K562 (cell line): ENCODE measurements around the gene NINJ1. TPM values are rescaled to one million over a fixed set of nuclear protein-coding genes. Genes with fewer than 3 reads are reported as not detected.

Experiments used
- ARID4B ChIP-seq: sonication (generic); formaldehyde crosslinking; IDR thresholded peaks from 2 replicates; pipeline ENCODE4 v1.8.0; 2022; ENCODE audit warnings: mild to moderate bottlenecking, missing genetic modification reagents
- BHLHE40 ChIP-seq: IDR thresholded peaks from 2 replicates; pipeline ENCODE4 v1.6.1; 2011; ENCODE audit warnings: low read length, improper control_type of control experiment
- DPF2 ChIP-seq: fragments of 450-650 bp; IDR thresholded peaks from 2 replicates; pipeline ENCODE4 v1.6.1; 2016
- GTF2A2 ChIP-seq: IDR thresholded peaks from 2 replicates; pipeline ENCODE4 v1.6.1; 2016; ENCODE audit warnings: mild to moderate bottlenecking, missing genetic modification characterization, missing compliant biosample characterization
- MNT ChIP-seq, 2 experiments: fragments of 450-650 bp; conservative IDR thresholded peaks; 2 replicates each; pipeline ENCODE4 v1.6.1; 2017; ENCODE audit warnings: mild to moderate bottlenecking in 2 of 2, moderate library complexity in 2 of 2
- MXD1 ChIP-seq: fragments of 250-450 bp; sonication (Bioruptor Pico); IDR thresholded peaks from 2 replicates; pipeline ENCODE4 v1.8.0; 2021; ENCODE audit warnings: borderline replicate concordance, mild to moderate bottlenecking, moderate library complexity; ENCODE audit not compliant: poor library complexity, severe bottlenecking
- MYBL2 ChIP-seq, 2 experiments: fragments of 450-650 bp in 1 of 2; sonication (generic) in 1 of 2; formaldehyde crosslinking in 1 of 2; IDR thresholded peaks; 2 replicates each; pipeline versions ENCODE4 v1.6.1 to v1.8.1; 2017 to 2022; ENCODE audit warnings: borderline replicate concordance in 1 of 2, inconsistent platforms in 1 of 2, low read depth in 1 of 2, mild to moderate bottlenecking in 1 of 2, missing genetic modification reagents in 1 of 2, moderate library complexity in 1 of 2
- NFIC ChIP-seq: fragments of 450-650 bp; IDR thresholded peaks from 2 replicates; pipeline ENCODE4 v1.6.1; 2017; ENCODE audit warnings: mild to moderate bottlenecking, inconsistent platforms
- POLR2A ChIP-seq: fragments of 450-650 bp; conservative IDR thresholded peaks from 2 replicates; pipeline ENCODE4 v1.6.1; 2016
- PTRF ChIP-seq: fragments of 450-650 bp; IDR thresholded peaks from 2 replicates; pipeline ENCODE4 v1.6.1; 2016; ENCODE audit warnings: mild to moderate bottlenecking, missing genetic modification characterization, missing compliant biosample characterization
- RB1 ChIP-seq: fragments of 450-650 bp; IDR thresholded peaks from 2 replicates; pipeline ENCODE4 v1.6.1; 2017; ENCODE audit warnings: low read depth, mild to moderate bottlenecking
- SNIP1 ChIP-seq: fragments of 450-650 bp; IDR thresholded peaks from 2 replicates; pipeline ENCODE4 v1.7.1; 2017; ENCODE audit warnings: low read depth, mild to moderate bottlenecking
- STAG1 ChIP-seq: sonication (generic); formaldehyde crosslinking; IDR thresholded peaks from 2 replicates; pipeline ENCODE4 v1.5.0; 2020; ENCODE audit warnings: missing genetic modification reagents, borderline replicate concordance
- TCF3 ChIP-seq: sonication (generic); formaldehyde crosslinking; IDR thresholded peaks from 2 replicates; pipeline ENCODE4 v1.4.0; 2020; ENCODE audit warnings: mild to moderate bottlenecking, missing genetic modification reagents
- TFE3 ChIP-seq: fragments of 450-650 bp; formaldehyde crosslinking; IDR thresholded peaks from 2 replicates; pipeline ENCODE4 v1.4.0; 2020; ENCODE audit warnings: mild to moderate bottlenecking, mixed read lengths
- TRIM24 ChIP-seq, 2 experiments: fragments of 450-650 bp; IDR thresholded peaks; 2 replicates each; pipeline ENCODE4 v1.6.1; 2016
- ZNF511 ChIP-seq: sonication (generic); formaldehyde crosslinking; IDR thresholded peaks from 2 replicates; pipeline ENCODE4 v1.8.0; 2022; ENCODE audit warnings: mild to moderate bottlenecking, missing genetic modification reagents
- ZNF644 ChIP-seq: fragments of 200-800 bp; sonication (Bioruptor generic); IDR thresholded peaks from 2 replicates; pipeline ENCODE4 v1.6.1; 2016; ENCODE audit warnings: low read depth, missing genetic modification characterization, missing compliant biosample characterization
- polyA plus RNA-seq, 8 experiments: library from polyadenylated mRNA; depleted of rRNA in 4 of 8; stranded (reverse) in 5 of 8; unstranded in 3 of 8; fragments of >200 nt; fragmentation: Nextera tagmentation in 2 of 8; fragmentation: Illumina TruSeq in 1 of 8; extraction: Ambion mirVana in 2 of 8; extraction: Trizol in 1 of 8; gene quantifications; 2 replicates each; pipeline versions ENCODE4 v1.2.1 to v1.2.3, GENCODE V29; 2011 to 2014; ENCODE audit warnings: inconsistent platforms in 1 of 8, missing spikeins in 1 of 8
- total RNA-seq, 7 experiments: library from RNA; depleted of rRNA in 6 of 7; stranded (reverse); fragments of >200 nt in 6 of 7; fragmentation: Illumina TruSeq in 2 of 7; extraction: Trizol in 2 of 7; gene quantifications; 2 replicates each; pipeline versions ENCODE4 v1.2.1 to v1.2.3, GENCODE V29; 2011 to 2021; ENCODE audit warnings: low replicate concordance in 1 of 7

Gene NINJ1
- total and polyA plus RNA-seq, 9 of the 15 experiments (the other 6 are each of a cell fraction or from before 2014, with no cell fraction given) = 0.13 to 8.4 (median 4.9) TPM

GRCh38 chr9:93134015-93134739, at the start of gene NINJ1 (continued):
- TF ChIP-seq ZNF511 (CRISPR knock-in tag) (peak; percentile 54; the same call in 1 of the 2 replicates), GTF2A2 (tag) (no peak), PTRF (no peak), MYBL2 (IDR thresholded peaks at IDR 0.05; ENCODE audit: low read depth) (no peak), MYBL2 (CRISPR knock-in tag; IDR thresholded peaks at IDR 0.05; ENCODE audit: borderline replicate concordance) (no peak), DPF2 (peak; percentile 24; the same call in 1 of the 2 replicates), MXD1 (CRISPR knock-in tag) (no peak), BHLHE40 (no peak), TCF3 (0 out of 2 replicates have a peak, but pooled peaks have one; percentile 25), SNIP1 (no peak), POLR2A (peak; percentile 57), TRIM24 (IDR thresholded peaks at IDR 0.05) (no peak), ARID4B (CRISPR knock-in tag) (peak; percentile 82; the same call in 1 of the 2 replicates), MNT (conservative IDR thresholded peaks at IDR 0.05) (no peak), RB1 (peak; percentile 40; the same call in 1 of the 2 replicates), STAG1 (no peak), TFE3 (no peak), ZNF644 (tag) (no peak), NFIC (peak; percentile 65)
